ENCODE data around the gene ARSH.
"Not testable (repeated sequence)": the region's sequence is repeated elsewhere in the genome, so short reads cannot be mapped to it uniquely, and the experiment has no call there.

The ARSH gene

GRCh38 chrX:3037218-3037617 is 30.9 kb downstream of the ARSH start:
- ATAC-seq, result no peak
- DNase-seq, result no peak

GRCh38 chrX:3044196-3044595 is 37.9 kb downstream of the ARSH start:
- ATAC-seq (no peak), DNase-seq (no peak)

- ATAC-seq (no peak), DNase-seq (no peak)
Observed at GRCh38 chrX:3044671-3045070, 38.3 kb downstream of the ARSH start.

- no peak for DNase-seq
- ATAC-seq, result no peak
Observed at GRCh38 chrX:3046253-3047240, 40.2 kb downstream of the ARSH start.

- DNase-seq, ATAC-seq: not testable (repeated sequence)
Observed at GRCh38 chrX:3050523-3051175, 44.3 kb downstream of the ARSH start.

GRCh38 chrX:3052860-3053259 is 46.5 kb downstream of the ARSH start:
- no peak for DNase-seq
- ATAC-seq, result no peak

- ATAC-seq (no peak), DNase-seq (no peak)
Observed at GRCh38 chrX:3066555-3066954, 60.2 kb downstream of the ARSH start.

GRCh38 chrX:3075959-3076358 is 69.6 kb downstream of the ARSH start:
- DNase-seq, result no peak
- no peak for ATAC-seq

- DNase-seq (no peak), ATAC-seq (no peak)
Observed at GRCh38 chrX:3076416-3076991, 70.2 kb downstream of the ARSH start.

All from stimulated activated naive CD8-positive, alpha-beta T cell treated with anti-CD3 and anti-CD28 coated beads, Interleukin-15, Interleukin-2, amounts not matched to agents 100 U/mL and 50 U/mL, for 24 hours (primary cell).